ENCODE results near the gene WDR7. TPM values are rescaled to one million over a fixed set of nuclear protein-coding genes. Genes with fewer than 3 reads are reported as not detected.

The WDR7 gene
- total RNA-seq, 1 experiment from 2014 or later: 11.5 TPM

GRCh38 chr18:56741685-56742084, 90.5 kb downstream of the WDR7 start:
- CTCF ChIA-PET: no interaction called here
- Histone ChIP-seq H3K9ac (ENCODE audit: low read length) (no peak overlapping the region), H3K9me3 (ENCODE audit: control insufficient read depth in 1 of 2, insufficient read depth in 1 of 2, low read depth in 1 of 2, low read length in 2 of 2) (no peaks in the 10 kb centered on the region), H3K27me3 (ENCODE audit: insufficient read depth, low read length) (no peaks in the 10 kb centered on the region), H3K9me2 (ENCODE audit: insufficient read depth) (no peaks in the 10 kb centered on the region), H3K4me2 (ENCODE audit: low read length) (no peak overlapping the region), H3K79me2 (ENCODE audit: insufficient read depth, low read length) (no peaks in the 10 kb centered on the region), H4K20me1 (ENCODE audit: insufficient read depth) (no peaks in the 10 kb centered on the region), H3K4me3 (replicated peaks in 1 of 2; ENCODE audit: low read depth in 1 of 2, low read length in 2 of 2) (no peak overlapping the region), H3K27ac (ENCODE audit: low read depth, low read length) (no peak overlapping the region), H2AFZ (ENCODE audit: low read depth, low read length, poor library complexity, severe bottlenecking) (no peak overlapping the region), H3K4me1 (ENCODE audit: control insufficient read depth in 1 of 2, insufficient read depth in 2 of 2, low read length in 2 of 2) (no peaks in the 10 kb centered on the region), H3K36me3 (ENCODE audit: control insufficient read depth in 1 of 2, insufficient read depth in 2 of 2, low read length in 2 of 2) (no peaks in the 10 kb centered on the region)
- POLR2A ChIA-PET: no interaction called here
- no peak for TF ChIP-seq POLR2A (IDR thresholded peaks at IDR 0.05; ENCODE audit: borderline replicate concordance, extremely low read depth, insufficient read depth, insufficient read length)
- TF ChIP-seq TCF7L2 (IDR thresholded peaks at IDR 0.05; ENCODE audit: borderline replicate concordance, extremely low read depth, insufficient read depth, insufficient read length): no peak
- no peak for TF ChIP-seq YY1 (IDR thresholded peaks at IDR 0.05; ENCODE audit: extremely low read depth, insufficient replicate concordance, low read depth, low read length)
- TF ChIP-seq JUND (IDR thresholded peaks at IDR 0.05): no peak
- no peak for TF ChIP-seq ZFX (IDR thresholded peaks at IDR 0.05)
- no peak for TF ChIP-seq ELF1 (IDR thresholded peaks at IDR 0.05; ENCODE audit: borderline replicate concordance, low read depth)
- TF ChIP-seq EZH2phosphoT487 (IDR thresholded peaks at IDR 0.05; ENCODE audit: borderline replicate concordance): no peak
- intact Hi-C loops (cut with micrococcal nuclease): no loop called here
- DNase-seq (ENCODE audit: low read depth, low spot score) (no peak), ATAC-seq (no peak)
- RAD21 ChIA-PET (ENCODE audit: low non-redundant PET in 1 of 2, low total read pairs in 2 of 2, uncharacterized antibody in 2 of 2, unreplicated experiment in 2 of 2): no interaction called here
- no TSS peak for BruUV-seq (replicated peaks)

DNA sequence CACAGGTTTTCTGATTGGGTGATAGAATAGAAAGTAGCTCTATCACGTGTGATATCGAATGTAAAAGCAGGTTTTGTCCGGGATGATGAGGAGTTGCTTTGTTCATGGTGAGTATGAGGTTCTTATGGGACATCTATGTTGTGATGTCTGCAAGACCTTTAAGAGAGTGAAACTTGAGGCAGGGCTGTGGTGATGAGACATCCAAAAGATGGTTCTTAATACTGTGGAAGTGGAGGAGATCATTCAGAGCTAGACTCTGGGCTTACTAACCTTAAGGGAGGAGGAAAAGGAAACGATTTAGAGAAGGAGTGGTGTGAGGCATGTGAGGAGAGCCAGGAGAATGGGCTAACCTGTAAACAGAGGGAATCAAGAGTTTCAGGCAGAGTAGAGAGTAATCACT, 92.0 kb downstream of the WDR7 start:
- BruUV-seq (replicated peaks): no TSS peak
- POLR2A ChIA-PET: no interaction called here
- CTCF ChIA-PET: no interaction called here
- Histone ChIP-seq H3K9me3 (ENCODE audit: control insufficient read depth in 1 of 2, insufficient read depth in 1 of 2, low read depth in 1 of 2, low read length in 2 of 2) (no peaks in the 10 kb centered on the region), H3K36me3 (ENCODE audit: control insufficient read depth in 1 of 2, insufficient read depth in 2 of 2, low read length in 2 of 2) (no peaks in the 10 kb centered on the region), H3K4me3 (replicated peaks in 1 of 2; ENCODE audit: low read depth in 1 of 2, low read length in 2 of 2) (no peak overlapping the region), H3K4me2 (ENCODE audit: low read length) (no peak overlapping the region), H3K27ac (ENCODE audit: low read depth, low read length) (no peak overlapping the region), H4K20me1 (ENCODE audit: insufficient read depth) (no peaks in the 10 kb centered on the region), H3K27me3 (ENCODE audit: insufficient read depth, low read length) (no peaks in the 10 kb centered on the region), H3K9ac (ENCODE audit: low read length) (no peak overlapping the region), H2AFZ (ENCODE audit: low read depth, low read length, poor library complexity, severe bottlenecking) (no peak overlapping the region), H3K9me2 (ENCODE audit: insufficient read depth) (no peaks in the 10 kb centered on the region), H3K79me2 (ENCODE audit: insufficient read depth, low read length) (no peaks in the 10 kb centered on the region), H3K4me1 (ENCODE audit: control insufficient read depth in 1 of 2, insufficient read depth in 2 of 2, low read length in 2 of 2) (no peaks in the 10 kb centered on the region)
- TF ChIP-seq, protein P1, sequence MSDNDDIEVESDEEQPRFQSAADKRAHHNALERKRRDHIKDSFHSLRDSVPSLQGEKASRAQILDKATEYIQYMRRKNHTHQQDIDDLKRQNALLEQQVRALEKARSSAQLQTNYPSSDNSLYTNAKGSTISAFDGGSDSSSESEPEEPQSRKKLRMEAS (IDR thresholded peaks at IDR 0.05): no peak
- TF ChIP-seq, protein P2, sequence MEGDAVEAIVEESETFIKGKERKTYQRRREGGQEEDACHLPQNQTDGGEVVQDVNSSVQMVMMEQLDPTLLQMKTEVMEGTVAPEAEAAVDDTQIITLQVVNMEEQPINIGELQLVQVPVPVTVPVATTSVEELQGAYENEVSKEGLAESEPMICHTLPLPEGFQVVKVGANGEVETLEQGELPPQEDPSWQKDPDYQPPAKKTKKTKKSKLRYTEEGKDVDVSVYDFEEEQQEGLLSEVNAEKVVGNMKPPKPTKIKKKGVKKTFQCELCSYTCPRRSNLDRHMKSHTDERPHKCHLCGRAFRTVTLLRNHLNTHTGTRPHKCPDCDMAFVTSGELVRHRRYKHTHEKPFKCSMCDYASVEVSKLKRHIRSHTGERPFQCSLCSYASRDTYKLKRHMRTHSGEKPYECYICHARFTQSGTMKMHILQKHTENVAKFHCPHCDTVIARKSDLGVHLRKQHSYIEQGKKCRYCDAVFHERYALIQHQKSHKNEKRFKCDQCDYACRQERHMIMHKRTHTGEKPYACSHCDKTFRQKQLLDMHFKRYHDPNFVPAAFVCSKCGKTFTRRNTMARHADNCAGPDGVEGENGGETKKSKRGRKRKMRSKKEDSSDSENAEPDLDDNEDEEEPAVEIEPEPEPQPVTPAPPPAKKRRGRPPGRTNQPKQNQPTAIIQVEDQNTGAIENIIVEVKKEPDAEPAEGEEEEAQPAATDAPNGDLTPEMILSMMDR (IDR thresholded peaks at IDR 0.05 in 2 of 3, conservative IDR thresholded peaks at IDR 0.05 in 1 of 3; ENCODE audit: borderline replicate concordance in 1 of 3, insufficient read depth in 1 of 3, low read depth in 2 of 3, low read length in 2 of 3): no peak
- TF ChIP-seq RAD21 (IDR thresholded peaks at IDR 0.05; ENCODE audit: low read depth): no peak
- TF ChIP-seq POLR2A (IDR thresholded peaks at IDR 0.05; ENCODE audit: borderline replicate concordance, extremely low read depth, insufficient read depth, insufficient read length): no peak
- TF ChIP-seq EZH2phosphoT487 (IDR thresholded peaks at IDR 0.05; ENCODE audit: borderline replicate concordance): no peak
- TF ChIP-seq FOSL1 (IDR thresholded peaks at IDR 0.05; ENCODE audit: low read depth): no peak
- TF ChIP-seq TCF7L2 (IDR thresholded peaks at IDR 0.05; ENCODE audit: borderline replicate concordance, extremely low read depth, insufficient read depth, insufficient read length): no peak
- TF ChIP-seq ATF3 (IDR thresholded peaks at IDR 0.05): no peak
- TF ChIP-seq CBX3 (IDR thresholded peaks at IDR 0.05; ENCODE audit: low read depth): no peak
- TF ChIP-seq SIN3A (IDR thresholded peaks at IDR 0.05; ENCODE audit: low read depth): no peak
- TF ChIP-seq SP1 (IDR thresholded peaks at IDR 0.05; ENCODE audit: low read depth): no peak
- TF ChIP-seq ELF1 (IDR thresholded peaks at IDR 0.05; ENCODE audit: borderline replicate concordance, low read depth): no peak
- no peak for TF ChIP-seq ZNF274 (IDR thresholded peaks at IDR 0.05; ENCODE audit: low read depth, low read length)
- no peak for TF ChIP-seq CEBPB (IDR thresholded peaks at IDR 0.05; ENCODE audit: low read depth)
- TF ChIP-seq, protein P3, sequence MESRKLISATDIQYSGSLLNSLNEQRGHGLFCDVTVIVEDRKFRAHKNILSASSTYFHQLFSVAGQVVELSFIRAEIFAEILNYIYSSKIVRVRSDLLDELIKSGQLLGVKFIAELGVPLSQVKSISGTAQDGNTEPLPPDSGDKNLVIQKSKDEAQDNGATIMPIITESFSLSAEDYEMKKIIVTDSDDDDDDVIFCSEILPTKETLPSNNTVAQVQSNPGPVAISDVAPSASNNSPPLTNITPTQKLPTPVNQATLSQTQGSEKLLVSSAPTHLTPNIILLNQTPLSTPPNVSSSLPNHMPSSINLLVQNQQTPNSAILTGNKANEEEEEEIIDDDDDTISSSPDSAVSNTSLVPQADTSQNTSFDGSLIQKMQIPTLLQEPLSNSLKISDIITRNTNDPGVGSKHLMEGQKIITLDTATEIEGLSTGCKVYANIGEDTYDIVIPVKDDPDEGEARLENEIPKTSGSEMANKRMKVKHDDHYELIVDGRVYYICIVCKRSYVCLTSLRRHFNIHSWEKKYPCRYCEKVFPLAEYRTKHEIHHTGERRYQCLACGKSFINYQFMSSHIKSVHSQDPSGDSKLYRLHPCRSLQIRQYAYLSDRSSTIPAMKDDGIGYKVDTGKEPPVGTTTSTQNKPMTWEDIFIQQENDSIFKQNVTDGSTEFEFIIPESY (IDR thresholded peaks at IDR 0.05; ENCODE audit: extremely low read depth, insufficient replicate concordance, low read length): no peak
- TF ChIP-seq YY1 (IDR thresholded peaks at IDR 0.05; ENCODE audit: extremely low read depth, insufficient replicate concordance, low read depth, low read length): no peak
- DNase-seq (ENCODE audit: low read depth, low spot score) (no peak), ATAC-seq (no peak)
- intact Hi-C loops (cut with micrococcal nuclease): no loop called here
- RAD21 ChIA-PET (ENCODE audit: low non-redundant PET in 1 of 2, low total read pairs in 2 of 2, uncharacterized antibody in 2 of 2, unreplicated experiment in 2 of 2): no interaction called here
